Stimulated activated CD8-positive, alpha-beta memory T cell treated with anti-CD3 and anti-CD28 coated beads, Interleukin-7, amount 100 ng/mL, for 24 hours (primary cell): Measurements from ENCODE around the gene SEMA3D.

Experiments
- DNase-seq: peaks from one replicate; pipeline ENCODE4 v3.0.0-alpha.2; 2020; ENCODE audit warnings: low read depth

Gene SEMA3D

DNA sequence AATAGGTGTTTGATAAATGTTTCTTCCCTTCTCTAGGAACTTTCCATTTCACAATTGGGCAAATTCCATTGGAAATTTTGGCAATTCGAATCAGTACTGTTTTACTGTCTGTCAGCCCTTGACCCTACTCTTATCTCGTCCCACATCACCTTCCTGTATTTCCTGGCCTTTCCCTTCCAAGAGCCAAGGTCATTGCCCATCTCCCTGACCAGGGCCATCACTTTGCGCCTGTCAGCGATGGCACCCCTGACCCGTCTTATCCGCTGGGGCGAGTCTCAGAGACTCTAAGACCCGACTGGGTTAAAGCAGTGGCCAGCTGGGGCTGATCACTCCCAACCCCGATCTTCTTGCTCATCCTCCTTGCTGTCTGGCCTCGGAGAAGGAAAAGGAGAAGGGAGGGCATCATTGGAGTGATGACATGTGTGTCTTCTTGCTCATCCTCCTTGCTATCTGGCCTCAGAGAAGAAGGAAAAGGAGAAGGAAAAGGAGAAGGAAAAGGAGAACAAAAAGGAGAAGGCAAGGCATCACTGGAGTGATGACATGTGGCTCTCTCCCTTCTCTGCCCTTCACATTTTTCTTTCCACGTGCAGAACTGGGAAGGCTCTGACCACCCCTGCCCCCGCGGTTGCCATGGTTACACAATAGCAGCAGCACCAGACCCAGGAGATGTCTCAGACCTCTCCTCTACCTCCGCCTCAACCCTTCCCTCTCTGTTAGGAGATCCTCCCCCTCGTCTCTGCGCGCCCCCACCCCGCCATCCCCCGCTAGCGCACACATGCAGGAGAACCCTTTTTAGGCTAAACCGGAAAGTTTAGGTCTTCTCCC, 2.0 kb downstream of the SEMA3D start:
- no peak for DNase-seq

DNA sequence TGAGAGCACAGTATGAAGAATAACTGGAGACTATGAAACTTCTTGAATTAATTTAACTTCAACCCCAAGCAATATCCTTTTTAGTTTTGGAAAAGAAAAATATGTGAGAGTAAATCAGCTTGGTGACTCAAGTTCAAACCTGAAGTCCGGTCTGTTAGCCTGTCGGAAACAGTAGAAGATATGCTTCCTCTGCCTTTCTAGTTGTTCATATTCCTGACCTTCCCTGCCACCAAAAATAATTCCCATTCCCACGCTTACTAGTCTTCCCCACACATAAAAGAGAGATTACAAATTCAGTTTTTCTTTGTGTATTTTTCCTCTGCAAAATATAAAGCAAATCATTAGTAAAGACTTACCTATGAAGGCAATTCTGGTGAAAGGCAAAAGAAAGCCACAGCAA, 3.6 kb downstream of the SEMA3D start:
- no peak for DNase-seq

DNA sequence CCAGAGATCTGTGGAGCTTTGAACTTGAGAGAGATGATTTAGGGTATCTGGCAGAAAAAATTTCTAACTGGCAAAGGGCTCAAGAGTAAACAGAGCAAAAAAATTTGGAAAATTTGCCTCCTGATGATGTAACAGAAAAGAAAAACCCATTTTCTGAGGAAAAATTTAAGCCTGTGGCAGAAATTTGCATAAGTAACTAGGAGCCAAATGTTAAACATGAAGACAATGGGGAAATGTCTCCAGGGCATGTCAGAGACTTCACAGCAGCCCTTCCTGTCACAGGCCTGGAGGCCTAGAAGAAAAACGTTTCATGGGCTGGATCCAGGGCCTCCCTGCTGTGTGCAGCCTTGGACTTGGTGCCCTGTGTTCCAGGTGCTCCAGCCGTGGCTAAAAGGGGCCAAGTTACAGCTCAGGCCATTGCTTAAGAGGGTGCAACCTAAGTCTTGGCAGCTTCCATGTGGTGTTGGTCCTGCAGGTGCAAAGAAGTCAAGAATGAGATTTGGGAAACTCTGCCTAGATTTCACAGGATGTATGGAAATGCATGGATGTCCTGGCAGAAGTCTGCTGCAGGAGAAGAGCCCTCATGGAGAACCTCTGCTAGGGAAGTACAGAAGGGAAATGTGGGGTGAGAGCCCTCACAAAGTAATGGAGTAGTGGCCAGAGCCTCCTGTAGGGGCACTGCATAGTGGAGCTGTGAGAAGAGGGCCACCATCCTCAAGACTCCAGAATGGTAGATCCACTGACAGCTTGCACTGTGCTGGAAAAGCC, 8.1 kb downstream of the SEMA3D start:
- DNase-seq: no peak

DNA sequence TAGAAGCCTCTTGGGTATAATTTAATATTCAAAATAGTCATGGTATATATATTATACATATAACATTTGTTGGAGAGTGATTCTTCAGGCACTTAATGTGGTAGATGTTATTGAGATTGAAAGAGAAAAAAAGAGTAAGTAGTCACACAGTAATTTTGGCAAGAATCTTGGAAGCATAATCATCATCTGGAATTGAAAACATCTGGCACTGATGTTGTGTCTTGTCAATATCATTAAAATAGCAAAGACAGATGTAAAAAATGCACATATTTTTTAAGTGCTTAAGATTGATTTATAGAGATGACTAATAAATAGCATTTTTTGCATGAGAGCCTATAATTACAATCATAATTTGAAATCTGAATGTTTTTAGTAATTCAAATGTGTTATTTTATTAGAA, 9.5 kb downstream of the SEMA3D start:
- DNase-seq: no peak

DNA sequence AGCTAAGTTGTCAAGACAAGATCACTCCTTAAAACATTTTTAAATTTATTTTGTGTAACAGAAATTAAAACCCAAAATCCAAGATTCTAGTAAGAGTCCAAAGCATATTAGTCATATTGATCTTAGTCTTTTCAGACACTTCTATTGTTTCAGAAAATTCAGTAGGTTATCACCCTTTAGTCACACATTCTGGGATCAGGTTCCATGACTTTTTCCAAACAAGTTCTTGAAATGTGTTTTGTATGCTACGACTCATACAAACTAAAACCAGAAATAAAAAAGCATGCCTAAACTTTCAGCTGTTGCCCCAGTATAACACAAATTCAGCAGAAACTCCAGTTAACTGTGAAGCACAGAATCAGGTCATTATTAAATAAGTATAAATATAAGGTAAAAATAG, 10.7 kb downstream of the SEMA3D start:
- DNase-seq: no peak

DNA sequence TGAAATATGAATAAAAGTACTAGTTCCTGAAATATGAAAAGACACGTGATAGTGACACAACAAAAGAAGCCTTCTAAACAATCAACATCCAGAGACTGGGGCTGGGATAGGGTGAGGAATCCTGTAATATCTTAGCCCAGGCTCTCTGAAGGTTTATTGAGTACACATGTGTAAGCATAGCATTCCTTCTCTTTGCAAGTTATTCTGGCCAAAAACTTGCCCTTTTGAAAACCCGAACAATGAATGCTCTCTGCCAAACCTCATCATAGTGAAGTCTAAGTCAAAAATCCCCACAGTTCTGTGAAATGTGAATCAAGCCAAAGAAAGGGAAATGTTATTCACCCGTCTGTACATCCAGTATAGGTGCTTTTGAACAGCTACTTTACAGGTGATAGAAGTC, 11.6 kb downstream of the SEMA3D start:
- DNase-seq: no peak

DNA sequence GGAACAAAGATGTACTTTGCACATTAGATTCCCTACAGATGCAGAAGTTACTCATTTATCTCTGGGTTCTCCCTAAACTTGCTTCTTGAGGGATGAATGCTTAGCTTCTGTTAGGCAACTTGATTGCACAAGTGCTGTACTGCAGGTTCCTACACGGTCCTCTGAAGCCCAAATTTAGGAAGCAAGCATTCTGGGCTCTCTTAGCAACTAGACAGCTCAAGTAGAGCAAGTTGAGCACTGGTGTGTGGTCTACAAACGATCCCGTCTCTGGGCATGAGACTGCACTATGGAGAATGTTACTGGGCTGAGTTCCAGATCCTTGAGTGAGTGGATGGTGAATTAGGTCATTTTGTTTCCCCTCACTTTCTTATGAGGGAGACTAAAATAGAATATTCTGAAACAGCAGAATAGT, 14.3 kb downstream of the SEMA3D start:
- no peak for DNase-seq

DNA sequence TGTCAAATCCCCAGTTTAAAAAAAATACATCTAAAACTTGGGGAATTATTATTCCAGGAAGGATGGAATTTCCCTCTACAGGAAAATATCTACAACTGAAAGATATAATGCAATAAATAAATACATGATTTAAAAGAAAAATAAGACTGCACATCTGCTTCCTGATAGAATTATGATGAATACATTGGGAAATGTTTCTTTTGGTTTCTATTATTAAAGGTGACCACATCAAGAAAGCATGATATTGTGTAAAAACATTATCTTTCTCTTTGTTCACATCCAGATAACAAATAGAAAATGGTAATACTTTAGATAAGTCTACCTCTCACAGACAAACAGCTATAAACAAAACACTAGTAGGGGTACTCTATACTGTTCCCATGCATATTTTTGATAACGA, 19.2 kb downstream of the SEMA3D start:
- no peak for DNase-seq

DNA sequence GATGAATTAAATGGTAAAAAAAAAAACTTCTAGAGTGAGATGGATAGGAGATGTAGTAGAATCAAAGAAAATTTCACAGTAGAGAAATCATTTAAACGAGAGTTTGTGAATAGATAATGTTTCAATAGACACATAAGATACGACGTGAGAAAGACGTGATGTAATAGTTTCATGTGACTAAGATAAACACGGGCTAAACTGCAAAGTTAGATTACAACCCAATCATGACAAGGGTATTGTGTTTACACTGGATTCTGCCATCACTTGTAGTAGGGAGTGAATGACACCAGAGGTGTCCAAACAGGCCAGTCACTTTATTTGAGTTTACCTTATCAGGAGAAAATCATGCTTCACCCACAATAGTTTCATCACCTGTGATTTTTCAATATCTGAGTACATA, 21.6 kb downstream of the SEMA3D start:
- no peak for DNase-seq

DNA sequence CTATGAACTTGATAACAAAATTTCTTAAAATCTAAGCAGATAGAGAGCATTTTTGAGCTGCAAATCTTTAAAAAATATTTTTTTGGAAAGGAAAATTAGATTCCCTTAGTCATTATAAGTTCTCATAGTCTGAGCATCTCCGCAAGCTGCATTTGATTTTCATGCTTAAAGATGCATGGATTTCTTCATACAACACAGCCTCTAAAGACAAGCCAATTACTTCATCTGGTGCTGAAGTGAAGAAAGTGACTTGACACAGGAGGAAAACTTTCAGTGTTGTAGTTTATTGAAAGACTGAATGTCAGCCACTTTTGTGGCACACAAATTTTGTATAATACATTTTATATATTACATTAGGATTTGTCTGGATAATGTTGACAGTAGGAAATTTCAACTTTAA, 22.5 kb downstream of the SEMA3D start:
- no peak for DNase-seq

DNA sequence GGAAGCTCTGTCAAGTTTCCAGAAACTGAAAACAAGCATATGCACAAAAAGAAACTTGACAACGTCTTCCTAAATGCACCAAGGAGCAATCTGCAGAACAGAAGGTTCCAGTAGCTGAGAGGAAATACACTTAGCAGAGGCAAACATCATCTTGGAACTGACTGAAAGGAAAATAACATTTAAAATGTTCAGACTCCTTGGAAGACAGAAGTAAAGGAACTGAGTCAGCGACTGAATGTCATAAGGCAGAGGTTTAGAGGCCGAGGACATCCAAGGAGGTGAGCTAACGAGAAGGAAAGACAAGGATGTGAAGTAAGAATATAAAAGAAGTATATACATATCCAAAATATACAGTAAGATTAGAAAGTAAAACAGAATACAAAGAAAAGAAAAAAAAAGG, 24.1 kb downstream of the SEMA3D start:
- no peak for DNase-seq

DNA sequence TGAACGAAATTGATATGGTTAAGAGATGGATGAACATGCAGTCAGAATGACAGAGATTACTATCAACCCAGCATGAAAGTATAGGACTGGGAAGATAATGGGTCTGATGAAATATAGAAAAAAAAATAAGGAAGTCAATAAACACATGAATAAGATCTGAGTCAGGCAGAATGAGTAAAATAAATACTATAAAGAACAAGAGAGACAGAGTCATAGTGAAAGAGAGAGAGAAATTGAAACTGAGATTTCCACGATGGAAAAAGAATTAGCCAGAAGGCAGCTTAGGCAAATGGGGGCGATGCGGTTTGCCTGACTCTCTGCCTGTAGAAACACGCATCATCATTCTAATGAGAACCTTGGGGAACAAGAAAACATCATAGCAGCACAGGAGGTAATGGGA, 26.6 kb downstream of the SEMA3D start:
- DNase-seq: no peak

DNA sequence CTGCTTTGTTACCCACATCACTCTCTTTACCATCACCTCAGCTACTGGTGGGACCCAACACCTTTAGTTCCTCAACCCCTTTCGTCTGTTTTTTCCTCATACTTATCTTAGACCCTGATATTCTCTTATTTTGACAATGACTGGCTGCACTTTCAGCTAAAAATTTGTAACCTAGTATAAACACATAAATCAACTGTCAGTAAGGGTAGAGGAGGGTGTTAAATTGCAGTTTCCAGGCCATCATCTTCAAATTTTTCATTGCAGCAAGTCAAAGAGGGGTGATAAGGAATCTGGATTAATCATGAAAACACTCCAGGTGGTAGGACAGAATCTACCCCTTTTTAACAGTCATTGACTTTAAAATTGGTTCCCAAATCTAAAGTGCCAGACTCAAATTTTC, 27.9 kb downstream of the SEMA3D start:
- no peak for DNase-seq

DNA sequence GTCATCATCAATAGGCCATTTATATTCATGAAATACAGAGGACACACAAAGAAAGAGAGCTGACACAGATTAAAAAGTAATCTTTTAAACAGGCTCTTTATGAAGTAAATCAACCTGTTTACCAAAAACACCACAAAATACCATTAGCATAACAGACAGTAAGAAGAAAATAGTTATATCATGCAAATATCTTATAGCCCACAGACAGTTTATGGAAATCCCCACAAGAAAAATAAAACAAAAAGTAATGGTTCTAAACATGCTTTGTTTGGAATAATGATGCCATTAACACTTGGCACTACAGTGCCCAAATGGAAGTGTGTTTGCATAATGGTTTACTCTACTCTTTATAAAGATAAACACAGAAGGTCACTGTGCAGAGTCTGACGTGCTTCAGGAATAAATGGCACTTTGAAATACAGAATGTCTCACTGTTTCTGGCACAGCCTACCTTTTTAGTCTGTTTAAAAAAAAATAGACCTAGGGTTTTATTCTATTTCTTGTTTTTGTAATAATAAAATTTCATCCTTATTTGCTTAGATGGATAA, 30.1 kb downstream of the SEMA3D start:
- DNase-seq: no peak

DNA sequence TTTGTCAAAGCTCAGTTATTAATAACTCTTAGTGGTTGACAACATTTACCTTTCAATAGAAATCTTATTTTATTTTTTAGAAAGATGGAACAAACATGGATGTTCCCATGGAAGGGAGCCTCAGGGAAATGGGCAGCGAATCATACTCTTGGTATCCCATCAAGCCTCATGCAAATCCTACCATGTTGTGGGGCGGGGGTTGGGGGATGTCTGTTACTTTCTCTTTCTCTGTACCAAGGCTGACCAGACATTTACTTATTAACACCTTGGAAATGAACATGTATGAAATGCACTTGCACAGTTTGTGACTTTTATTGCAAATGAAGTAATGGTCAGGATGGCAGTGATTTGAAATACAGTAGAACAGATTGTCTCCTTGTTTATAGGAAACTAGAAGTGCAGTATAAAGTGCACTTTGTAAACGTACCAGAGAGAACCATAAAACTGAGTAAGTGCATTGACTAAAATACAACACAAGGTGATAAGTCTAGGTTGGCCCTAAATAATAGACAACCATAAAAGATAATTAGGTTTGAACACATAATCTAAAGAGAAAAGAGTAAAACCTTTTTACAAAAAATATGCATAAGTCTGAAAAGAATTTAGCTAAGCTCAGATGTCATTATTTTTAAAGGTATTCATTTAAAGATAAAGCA, 32.4 kb downstream of the SEMA3D start:
- DNase-seq: no peak

DNA sequence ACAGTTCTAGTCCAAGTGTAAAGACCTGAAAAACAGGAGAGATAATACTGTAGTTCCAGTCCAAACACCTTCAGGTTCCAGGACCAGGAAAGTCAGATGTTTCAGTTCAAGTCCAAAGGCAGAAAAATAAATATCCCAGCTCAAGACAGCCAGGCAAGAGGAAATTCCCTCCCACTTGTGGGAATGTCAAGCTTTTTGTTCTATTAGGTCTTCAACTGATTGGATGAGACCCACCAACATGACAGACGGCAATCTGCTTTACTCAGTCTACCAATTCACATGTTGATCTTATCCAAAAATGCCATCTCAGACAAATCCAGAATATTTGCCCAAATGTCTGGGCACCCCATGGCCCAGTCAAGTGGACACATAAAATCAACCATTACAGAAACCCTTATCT, 33.1 kb downstream of the SEMA3D start:
- DNase-seq: no peak

DNA sequence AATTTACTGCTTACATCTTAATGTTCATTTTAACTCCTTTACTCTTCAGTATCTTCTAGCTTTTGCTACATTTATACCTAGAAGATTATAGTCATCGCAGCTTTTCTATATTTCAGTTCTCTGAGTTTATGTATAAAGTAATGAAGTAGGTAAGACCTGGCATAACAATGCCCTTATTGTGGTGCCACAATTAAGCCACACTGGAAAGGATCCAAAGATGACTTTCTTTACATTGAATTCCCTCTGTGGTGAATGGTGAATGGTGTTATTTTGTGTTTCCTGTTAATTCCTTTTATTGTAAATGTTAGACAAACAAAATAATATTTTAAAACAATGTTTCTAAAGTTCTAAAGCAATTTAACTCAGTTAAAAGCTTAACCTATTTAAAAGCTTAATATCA, 36.2 kb downstream of the SEMA3D start:
- DNase-seq: no peak

DNA sequence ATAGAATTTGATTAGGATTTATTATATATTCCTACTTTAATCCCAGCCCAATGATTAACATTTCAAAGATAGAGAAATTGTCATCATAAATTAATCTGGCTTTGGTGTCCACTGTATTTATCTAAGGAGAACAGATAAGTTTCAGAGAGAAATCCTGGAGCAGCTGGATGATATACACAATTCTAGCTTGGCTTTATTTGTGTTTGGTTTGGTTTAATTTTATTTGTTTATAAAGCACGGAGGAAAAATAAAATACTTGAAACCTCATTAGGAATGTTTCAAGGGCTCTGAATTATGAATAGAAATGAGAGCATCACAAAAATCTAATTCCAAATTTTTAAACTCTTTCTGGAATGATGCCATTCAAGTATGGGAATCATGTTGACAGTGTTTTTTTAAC, 42.1 kb downstream of the SEMA3D start:
- DNase-seq: no peak

DNA sequence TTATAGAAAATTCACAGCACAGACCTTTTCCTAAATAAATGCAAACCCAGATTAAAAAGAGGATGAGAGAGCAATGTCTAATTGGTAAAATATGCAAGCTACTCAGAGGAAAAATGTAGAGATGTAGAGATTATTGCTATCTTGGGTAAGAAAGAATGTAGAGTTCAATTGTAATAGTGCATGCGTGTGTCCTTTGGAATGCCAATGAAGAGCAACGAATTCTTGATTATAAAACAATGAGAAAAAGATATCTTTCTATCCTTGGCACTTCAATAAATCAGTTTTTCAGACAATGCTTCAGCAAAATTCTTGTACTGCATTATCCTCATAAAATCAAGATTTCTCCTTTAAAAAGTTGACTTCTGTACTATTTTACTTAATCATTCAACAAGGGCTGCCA, 50.9 kb downstream of the SEMA3D start:
- no peak for DNase-seq

DNA sequence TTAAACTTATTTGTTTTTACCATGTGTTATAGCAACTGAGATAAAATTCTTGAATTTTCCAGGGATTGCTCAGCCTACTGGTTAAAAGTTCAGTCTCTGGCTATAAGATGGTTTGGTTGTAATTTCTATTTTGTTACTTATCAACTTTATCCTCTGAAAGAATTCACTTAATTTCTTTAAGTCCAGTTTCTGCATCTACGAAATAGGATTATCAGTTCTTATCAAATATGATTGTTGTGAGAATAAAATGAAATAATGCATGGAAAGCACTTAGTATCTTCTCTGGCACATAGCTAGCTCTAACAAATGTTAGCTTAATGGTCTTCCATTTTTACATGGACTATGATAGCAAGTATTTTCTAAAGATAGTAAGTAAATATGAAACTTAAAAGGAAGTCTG, 53.3 kb downstream of the SEMA3D start:
- DNase-seq: no peak

DNA sequence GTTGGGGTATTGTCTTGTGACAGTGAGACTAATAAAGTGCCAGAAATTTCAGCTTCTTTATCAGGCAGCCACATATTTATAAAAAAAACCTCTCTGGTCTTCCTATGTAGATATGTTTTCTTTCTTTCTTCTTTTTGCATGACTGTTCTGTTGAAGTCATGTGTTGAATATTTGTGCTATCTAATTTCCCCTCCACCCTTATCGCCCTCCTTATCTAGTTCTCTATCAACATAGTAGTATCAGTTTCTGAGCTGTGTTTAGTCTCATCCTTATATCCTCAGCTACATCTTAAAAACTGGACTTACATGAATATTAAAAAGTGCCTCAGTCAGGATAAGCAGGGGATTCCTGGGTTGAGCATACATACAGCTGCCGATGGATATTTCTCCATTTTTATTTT, 53.9 kb downstream of the SEMA3D start:
- DNase-seq: no peak

DNA sequence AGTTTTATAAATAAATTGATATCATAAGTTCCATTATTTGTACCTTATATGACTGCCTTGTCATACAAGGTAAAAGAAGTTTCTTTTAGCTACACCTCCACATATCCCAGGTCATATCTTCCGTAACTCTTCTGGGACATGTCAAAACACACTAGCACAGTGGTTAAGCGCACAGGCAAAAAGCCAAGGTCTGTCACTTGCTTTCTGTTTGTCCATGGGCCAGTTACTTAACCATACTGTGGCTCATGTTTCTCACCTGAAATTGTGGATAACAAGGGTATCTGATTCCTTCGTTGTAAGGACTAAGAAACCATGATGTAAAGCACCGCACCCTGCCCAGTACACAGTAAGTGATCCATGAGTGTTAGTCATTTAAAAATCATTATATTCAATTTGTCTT, 56.2 kb downstream of the SEMA3D start:
- DNase-seq: no peak

DNA sequence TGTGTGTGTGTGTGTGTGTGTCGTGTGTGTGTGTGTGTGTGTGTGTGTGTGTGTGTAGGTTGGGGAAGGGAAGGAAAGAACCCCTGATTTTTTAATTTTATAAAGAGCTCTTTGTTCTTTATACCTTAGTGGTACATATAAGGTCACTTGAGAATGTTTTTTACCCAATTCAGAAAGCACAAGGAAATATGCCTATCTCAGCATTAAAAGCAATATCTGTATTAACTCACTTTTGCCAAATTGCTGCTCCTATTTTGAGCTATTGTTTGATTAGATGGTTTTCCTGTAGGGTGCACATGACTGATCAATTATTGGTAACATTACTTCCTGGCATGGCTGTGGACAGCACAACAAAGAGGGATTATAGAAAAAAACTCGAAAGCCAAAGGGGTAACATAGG, 60.5 kb downstream of the SEMA3D start:
- DNase-seq: no peak
